ENCODE results near the gene CNGB1. TPM values are rescaled to one million over a fixed set of nuclear protein-coding genes. Genes with fewer than 3 reads are reported as not detected.

Gene CNGB1
- total and polyA plus RNA-seq, 2 of the 13 experiments (the other 11 are each of a cell fraction or from before 2014, with no cell fraction given) = 0.02 to 0.15 TPM

DNA sequence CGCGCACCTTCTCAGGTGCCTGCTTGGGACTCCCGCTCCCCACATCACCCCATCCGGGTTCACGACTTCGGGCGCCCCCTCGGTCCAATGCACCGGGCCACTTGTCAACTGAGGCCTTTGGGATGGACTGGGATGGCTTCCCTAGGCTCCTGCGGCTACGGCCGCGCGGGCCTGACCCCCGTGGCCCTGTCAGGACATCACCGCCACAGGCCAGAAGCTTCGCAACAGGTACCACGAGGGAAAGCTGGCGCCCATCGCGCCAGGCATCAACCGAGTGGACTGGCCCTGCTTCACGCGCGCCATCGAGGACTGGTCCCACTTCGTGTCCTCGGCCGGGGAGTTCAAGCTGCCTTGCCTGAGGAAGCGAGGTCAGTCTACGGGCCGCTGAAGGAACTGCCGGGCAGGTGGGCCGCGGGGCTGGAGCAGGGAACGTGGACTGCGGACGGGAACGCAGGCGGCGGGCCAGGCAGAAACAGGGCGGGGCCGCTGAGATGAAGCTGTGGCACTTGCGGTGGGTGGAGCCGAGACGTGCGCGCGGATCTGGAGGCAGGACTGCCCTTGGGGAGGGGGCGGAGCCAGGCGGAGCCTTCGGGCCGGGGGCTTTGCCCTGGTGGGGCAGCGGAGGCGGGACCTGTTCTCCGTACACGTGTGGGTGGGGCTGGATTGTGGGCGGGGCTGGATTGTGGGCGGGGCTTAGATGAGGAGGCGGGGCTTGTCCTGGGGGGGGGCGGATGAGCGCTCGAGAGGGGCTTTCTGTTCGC, 13.7 kb upstream of the CNGB1 start (continued):
- TF ChIP-seq, protein P1, sequence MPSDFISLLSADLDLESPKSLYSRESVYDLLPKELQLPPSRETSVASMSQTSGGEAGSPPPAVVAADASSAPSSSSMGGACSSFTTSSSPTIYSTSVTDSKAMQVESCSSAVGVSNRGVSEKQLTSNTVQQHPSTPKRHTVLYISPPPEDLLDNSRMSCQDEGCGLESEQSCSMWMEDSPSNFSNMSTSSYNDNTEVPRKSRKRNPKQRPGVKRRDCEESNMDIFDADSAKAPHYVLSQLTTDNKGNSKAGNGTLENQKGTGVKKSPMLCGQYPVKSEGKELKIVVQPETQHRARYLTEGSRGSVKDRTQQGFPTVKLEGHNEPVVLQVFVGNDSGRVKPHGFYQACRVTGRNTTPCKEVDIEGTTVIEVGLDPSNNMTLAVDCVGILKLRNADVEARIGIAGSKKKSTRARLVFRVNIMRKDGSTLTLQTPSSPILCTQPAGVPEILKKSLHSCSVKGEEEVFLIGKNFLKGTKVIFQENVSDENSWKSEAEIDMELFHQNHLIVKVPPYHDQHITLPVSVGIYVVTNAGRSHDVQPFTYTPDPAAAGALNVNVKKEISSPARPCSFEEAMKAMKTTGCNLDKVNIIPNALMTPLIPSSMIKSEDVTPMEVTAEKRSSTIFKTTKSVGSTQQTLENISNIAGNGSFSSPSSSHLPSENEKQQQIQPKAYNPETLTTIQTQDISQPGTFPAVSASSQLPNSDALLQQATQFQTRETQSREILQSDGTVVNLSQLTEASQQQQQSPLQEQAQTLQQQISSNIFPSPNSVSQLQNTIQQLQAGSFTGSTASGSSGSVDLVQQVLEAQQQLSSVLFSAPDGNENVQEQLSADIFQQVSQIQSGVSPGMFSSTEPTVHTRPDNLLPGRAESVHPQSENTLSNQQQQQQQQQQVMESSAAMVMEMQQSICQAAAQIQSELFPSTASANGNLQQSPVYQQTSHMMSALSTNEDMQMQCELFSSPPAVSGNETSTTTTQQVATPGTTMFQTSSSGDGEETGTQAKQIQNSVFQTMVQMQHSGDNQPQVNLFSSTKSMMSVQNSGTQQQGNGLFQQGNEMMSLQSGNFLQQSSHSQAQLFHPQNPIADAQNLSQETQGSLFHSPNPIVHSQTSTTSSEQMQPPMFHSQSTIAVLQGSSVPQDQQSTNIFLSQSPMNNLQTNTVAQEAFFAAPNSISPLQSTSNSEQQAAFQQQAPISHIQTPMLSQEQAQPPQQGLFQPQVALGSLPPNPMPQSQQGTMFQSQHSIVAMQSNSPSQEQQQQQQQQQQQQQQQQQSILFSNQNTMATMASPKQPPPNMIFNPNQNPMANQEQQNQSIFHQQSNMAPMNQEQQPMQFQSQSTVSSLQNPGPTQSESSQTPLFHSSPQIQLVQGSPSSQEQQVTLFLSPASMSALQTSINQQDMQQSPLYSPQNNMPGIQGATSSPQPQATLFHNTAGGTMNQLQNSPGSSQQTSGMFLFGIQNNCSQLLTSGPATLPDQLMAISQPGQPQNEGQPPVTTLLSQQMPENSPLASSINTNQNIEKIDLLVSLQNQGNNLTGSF (CRISPR knock-in tag; IDR thresholded peaks at IDR 0.05) = no peak
- TF ChIP-seq ZNF33B (CRISPR knock-in tag; IDR thresholded peaks at IDR 0.05) (0 out of 2 replicates have a peak, but pooled peaks have one; percentile 45), GPBP1L1 (CRISPR knock-in tag; IDR thresholded peaks at IDR 0.05) (no peak), ZNF839 (CRISPR knock-in tag; IDR thresholded peaks at IDR 0.05; ENCODE audit: borderline replicate concordance) (0 out of 2 replicates have a peak, but pooled peaks have one; percentile 60), HDAC1 (CRISPR knock-in tag; IDR thresholded peaks at IDR 0.05) (peak; percentile 16; the same call in 1 of the 2 replicates), HNRNPK (IDR thresholded peaks at IDR 0.05; ENCODE audit: low read depth, low read length, poor library complexity, severe bottlenecking) (peak; percentile 33), ZEB1 (IDR thresholded peaks at IDR 0.05; ENCODE audit: insufficient replicate concordance, low read depth) (no peak), ZNF10 (CRISPR knock-in tag; IDR thresholded peaks at IDR 0.05; ENCODE audit: borderline replicate concordance, low read depth) (no peak), ARNT2 (CRISPR knock-in tag; IDR thresholded peaks at IDR 0.05; ENCODE audit: low read depth) (0 out of 2 replicates have a peak, but pooled peaks have one; percentile 20), ZNF788 (CRISPR knock-in tag; IDR thresholded peaks at IDR 0.05; ENCODE audit: borderline replicate concordance) (0 out of 2 replicates have a peak, but pooled peaks have one; percentile 27), MTA1 (CRISPR knock-in tag; IDR thresholded peaks at IDR 0.05; ENCODE audit: borderline replicate concordance) (no peak; the same call in 1 of the 2 replicates), PATZ1 (CRISPR knock-in tag; IDR thresholded peaks at IDR 0.05) (0 out of 2 replicates have a peak, but pooled peaks have one; percentile 11)
- TF ChIP-seq, protein P2, sequence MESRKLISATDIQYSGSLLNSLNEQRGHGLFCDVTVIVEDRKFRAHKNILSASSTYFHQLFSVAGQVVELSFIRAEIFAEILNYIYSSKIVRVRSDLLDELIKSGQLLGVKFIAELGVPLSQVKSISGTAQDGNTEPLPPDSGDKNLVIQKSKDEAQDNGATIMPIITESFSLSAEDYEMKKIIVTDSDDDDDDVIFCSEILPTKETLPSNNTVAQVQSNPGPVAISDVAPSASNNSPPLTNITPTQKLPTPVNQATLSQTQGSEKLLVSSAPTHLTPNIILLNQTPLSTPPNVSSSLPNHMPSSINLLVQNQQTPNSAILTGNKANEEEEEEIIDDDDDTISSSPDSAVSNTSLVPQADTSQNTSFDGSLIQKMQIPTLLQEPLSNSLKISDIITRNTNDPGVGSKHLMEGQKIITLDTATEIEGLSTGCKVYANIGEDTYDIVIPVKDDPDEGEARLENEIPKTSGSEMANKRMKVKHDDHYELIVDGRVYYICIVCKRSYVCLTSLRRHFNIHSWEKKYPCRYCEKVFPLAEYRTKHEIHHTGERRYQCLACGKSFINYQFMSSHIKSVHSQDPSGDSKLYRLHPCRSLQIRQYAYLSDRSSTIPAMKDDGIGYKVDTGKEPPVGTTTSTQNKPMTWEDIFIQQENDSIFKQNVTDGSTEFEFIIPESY (CRISPR knock-in tag; IDR thresholded peaks at IDR 0.05) = peak; percentile 89
- TF ChIP-seq, protein P3, sequence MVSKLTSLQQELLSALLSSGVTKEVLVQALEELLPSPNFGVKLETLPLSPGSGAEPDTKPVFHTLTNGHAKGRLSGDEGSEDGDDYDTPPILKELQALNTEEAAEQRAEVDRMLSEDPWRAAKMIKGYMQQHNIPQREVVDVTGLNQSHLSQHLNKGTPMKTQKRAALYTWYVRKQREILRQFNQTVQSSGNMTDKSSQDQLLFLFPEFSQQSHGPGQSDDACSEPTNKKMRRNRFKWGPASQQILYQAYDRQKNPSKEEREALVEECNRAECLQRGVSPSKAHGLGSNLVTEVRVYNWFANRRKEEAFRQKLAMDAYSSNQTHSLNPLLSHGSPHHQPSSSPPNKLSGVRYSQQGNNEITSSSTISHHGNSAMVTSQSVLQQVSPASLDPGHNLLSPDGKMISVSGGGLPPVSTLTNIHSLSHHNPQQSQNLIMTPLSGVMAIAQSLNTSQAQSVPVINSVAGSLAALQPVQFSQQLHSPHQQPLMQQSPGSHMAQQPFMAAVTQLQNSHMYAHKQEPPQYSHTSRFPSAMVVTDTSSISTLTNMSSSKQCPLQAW (CRISPR knock-in tag; IDR thresholded peaks at IDR 0.05) = peak; percentile 41; the same call in 1 of the 2 replicates

Data from HepG2 (cell line).